Mammary epithelial cell (primary cell): ENCODE data around the gene PKHD1.
A peak's percentile ranks its signal among the peaks of the same experiment; 100 is the strongest.

Source experiments
- CTCF ChIP-seq, 2 donors: IDR thresholded peaks in 1 of 2; conservative IDR thresholded peaks in 1 of 2; 2 replicates each; pipeline ENCODE4 v1.5.1; 2011 to 2012; ENCODE audit warnings: inconsistent platforms in 2 of 2, low read length in 2 of 2, mild to moderate bottlenecking in 2 of 2, control low read depth in 1 of 2, low read depth in 1 of 2; ENCODE audit not compliant: insufficient read depth in 1 of 2; ENCODE audit errors: extremely low read depth in 1 of 2
- EZH2 ChIP-seq: IDR thresholded peaks from 2 replicates; pipeline ENCODE4 v1.6.1; 2012; ENCODE audit warnings: low read length, inconsistent platforms, borderline replicate concordance

DNA sequence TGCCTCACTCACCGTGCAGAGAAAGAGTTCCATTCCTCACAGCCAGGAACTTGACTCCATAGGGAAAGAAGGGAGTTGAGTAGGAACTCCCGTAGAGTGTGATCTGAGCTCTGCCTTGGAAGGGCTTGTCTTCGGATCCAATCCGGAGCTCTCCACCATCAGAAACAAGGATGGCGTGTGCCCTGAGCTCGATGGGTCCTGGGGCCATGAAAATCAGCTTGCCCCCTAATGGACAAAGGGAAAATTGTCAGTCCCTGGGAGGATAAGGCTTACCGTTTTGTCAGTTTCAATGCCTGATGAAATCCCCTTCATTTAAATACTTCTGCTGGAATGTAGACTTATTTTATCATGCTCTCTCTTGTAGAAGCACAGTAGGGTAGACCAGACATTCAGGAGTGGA is 153.3 kb downstream of the PKHD1 start:
- peak; percentile 48 to 50 for TF ChIP-seq CTCF (conservative IDR thresholded peaks at IDR 0.05 in 1 of 2, IDR thresholded peaks at IDR 0.05 in 1 of 2; ENCODE audit: extremely low read depth in 1 of 2, insufficient read depth in 1 of 2, low read depth in 1 of 2, low read length in 2 of 2)
- no peak for TF ChIP-seq EZH2
